GM21619 (cell line): ENCODE data around the gene CXCL13.
"Not testable (repeated sequence)": the region's sequence is repeated elsewhere in the genome, so short reads cannot be mapped to it uniquely, and the experiment has no call there.

Experiments
- ATAC-seq: cut with Tn5 transposase; IDR thresholded peaks from one replicate; pipeline ENCODE4 v1.9.1; 2021; ENCODE audit not compliant: unreplicated experiment

The CXCL13 gene, protein sequence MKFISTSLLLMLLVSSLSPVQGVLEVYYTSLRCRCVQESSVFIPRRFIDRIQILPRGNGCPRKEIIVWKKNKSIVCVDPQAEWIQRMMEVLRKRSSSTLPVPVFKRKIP

GRCh38 chr4:77605210-77605902, at the start of gene CXCL13:
CXCL13 (plus strand) TSS chr4:77605820; CDS start chr4:77605866, 46 bp downstream.
- ATAC-seq = no peak

DNA sequence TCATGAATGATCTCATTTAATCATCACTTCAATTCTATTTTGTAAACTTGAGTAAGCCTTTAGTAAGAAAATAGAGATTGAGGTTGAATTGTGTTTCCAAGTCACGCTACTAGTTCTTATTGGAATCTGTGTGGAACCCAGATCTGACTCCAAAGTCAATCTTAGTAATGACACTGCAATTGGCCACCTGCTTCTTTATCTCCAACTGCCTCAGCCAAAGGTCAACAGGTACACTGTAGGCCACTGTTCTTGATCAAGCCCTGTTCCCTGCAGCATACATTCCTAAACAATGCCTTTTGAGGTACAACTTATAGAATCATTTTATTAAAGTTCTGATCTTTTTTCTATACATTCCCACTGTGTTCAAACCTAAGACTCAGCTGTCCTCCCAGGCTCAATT, 45.5 kb upstream of the CXCL13 start:
- no peak for ATAC-seq

DNA sequence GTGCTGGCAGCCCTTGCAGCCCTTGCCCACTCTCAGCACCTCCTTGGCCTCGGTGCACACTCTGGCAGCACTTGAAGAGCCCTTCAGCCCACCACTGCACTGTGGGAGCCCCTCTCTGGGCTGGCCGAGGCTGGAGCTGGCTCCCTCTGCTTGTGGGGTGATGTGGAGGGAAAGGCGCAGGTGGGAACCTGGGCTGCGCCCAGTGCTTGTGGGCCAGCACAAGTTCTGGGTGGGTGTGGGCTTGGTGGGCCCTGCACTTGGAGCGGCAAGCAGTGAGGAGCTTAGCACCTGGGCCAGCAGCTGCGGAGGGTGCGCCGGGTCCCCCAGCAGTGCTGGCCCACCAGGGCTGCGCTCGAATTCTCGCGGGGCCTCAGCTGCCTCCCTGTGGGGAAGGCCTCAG, 43.9 kb upstream of the CXCL13 start:
- not testable (repeated sequence) for ATAC-seq

DNA sequence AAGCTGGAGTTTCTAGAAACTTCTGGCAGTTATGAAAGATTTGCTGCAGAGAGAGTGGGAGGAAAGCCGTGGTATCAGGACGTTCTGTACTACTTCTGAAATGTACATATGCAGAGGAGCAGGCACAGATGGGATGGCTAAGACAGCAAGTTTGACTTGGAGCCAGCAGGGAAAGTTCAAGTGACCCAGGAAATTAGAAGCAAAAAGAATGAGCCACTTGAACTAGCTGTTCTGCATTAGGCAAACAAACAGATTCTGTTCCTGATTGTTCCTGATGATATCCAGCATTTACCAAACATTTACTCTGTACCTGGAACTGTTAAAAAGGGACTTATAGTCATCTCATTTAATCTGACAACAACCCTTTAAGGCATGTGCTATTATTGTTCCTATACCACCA, 41.4 kb upstream of the CXCL13 start:
- no peak for ATAC-seq

DNA sequence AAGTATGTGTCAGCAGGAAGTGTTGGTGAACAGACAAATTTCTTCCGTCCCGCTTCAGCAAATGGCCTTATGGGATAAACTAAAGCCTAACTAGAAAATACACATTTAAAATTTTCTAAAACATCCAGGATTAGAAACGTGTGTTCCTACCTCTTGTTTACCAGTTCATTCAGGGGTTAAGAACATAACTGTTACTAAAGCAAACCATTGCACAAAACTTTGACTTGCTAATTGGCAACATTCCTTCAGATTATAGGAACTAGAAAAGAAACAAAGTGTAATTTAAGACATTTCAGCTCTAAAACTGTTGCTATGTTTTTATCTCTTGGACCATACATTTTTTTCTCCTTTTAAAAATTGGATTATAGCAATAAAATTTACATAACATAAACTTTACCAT, 39.5 kb upstream of the CXCL13 start:
- no peak for ATAC-seq

GRCh38 chr4:77567549-77567948, 38.1 kb upstream of the CXCL13 start:
- no peak for ATAC-seq

DNA sequence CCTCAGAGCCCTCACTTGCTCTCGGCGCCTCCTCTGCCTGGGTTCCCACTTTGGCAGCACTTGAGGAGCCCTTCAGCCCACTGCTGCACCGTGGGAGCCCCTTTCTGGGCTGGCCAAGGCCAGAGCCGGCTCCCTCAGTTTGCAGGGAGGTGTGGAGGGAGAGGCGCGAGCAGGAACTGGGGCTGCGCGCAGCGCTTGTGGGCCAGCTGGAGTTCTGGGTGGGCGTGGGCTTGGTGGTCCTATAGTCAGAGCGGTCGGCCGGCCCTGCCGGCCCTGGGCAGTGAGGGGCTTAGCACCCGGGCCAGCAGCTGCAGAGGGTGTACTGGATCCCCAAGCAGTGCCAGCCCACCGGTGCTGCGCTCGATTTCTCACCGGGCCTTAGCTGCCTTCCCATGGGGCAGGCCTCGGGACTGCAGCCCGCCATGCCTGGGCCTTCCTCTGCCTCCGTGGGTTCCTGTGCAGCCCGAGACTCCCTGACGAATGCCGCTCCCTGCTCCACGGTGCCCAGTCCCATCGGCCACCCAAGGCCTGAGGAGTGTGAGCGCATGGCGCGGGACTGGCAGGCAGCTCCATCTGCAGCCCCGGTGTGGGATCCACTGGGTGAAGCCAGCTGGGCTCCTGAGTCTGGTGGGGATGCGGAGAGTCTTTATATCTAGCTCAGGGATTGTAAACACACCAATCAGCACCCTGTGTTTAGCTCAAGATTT, 35.0 kb upstream of the CXCL13 start:
- ATAC-seq = not testable (repeated sequence)

GRCh38 chr4:77576351-77576750, 29.3 kb upstream of the CXCL13 start:
- no peak for ATAC-seq

DNA sequence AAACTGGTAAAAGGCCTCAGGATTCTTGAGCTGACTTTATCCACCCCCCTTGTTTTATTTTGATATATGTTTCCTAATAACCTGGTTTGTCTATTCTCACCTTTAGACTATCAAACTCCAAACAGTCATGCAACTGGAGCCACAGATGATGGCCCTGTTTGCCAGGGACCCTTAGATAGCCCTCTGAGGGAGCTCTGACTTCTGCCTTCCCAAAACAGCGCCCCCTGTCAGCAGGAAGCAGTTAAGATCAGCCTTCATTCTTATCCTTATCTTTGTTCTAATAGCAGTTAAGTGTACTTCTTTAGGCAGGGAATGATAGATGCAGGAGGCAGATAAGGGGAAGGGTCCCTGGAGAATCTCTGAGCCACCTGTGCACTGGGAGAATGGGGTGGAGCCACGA, 27.5 kb upstream of the CXCL13 start:
- ATAC-seq = no peak

DNA sequence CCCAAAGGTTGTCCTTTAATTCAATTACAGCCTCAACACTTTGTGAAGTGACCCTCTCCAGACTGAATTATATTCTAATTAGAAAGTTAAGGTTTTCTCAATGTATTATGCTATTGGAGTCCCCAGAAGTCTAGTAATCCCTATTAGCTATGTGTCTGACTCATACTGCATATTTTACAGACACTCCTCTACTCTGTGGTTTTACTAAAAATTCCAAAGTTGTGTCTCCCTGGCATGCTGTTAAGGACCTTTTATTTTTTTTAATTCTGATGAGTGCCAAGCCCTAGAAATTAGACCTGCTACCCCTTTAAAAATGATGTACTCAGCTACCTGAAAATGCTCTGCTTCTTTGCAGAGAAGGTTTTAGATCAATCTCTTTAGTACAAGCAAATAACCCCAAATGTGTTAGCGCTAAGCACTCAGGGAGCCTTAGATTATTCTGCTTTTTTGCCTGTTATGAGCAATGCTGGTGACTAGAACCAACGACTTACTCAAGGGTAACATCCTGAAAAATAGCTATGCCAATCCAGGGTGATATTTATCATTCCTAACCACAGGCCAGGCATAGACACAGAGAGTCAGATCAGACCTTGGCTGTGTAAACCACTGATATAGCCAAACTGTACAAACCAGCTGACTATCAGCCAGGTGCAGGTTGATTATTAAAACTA, 26.1 kb upstream of the CXCL13 start:
- ATAC-seq = no peak

DNA sequence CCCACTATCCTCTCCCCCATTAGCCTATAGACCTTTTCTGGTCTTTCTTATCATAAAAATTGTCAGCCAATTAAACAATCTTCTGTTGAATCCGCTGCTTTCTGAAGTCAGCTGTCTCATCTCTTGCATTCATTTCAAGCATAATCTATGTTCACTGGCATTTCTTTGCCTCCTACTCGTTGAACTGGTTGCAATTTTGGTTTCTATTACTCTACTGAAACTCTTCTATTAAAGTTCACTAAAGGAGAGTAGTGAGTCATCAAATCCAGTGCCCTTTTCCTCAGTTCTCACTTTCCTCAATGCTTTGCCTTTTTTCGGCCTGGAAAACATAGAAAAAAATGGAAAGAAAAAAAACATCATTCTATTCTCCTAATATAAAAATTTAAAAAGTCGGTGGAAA, 23.9 kb upstream of the CXCL13 start:
- peak; percentile 69 for ATAC-seq

- ATAC-seq = no peak
Observed at GRCh38 chr4:77582156-77582555, 23.5 kb upstream of the CXCL13 start.

- ATAC-seq = no peak
Observed at GRCh38 chr4:77582711-77583110, 22.9 kb upstream of the CXCL13 start.

- ATAC-seq = peak; percentile 98
Observed at GRCh38 chr4:77586951-77587383, 18.7 kb upstream of the CXCL13 start.

- ATAC-seq = no peak
Observed at GRCh38 chr4:77590482-77590881, 15.1 kb upstream of the CXCL13 start.

DNA sequence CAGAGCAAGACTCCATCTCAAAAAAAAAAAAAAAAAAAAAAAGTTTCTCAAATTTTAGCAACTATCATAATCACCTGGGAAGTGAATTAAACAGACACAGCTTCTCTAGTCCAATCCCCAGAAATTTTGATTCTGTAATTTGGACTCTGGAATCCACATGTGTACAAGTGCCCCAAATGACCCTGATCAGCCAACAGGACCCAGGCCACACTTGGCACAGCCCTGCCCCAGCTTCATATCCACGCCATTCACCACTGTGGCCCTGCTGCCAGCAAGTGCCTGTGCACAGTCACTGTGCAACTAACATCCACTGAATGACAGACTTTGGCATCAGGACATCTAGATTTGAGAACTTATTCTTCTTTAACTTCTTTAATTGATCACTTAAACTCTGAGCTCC, 14.1 kb upstream of the CXCL13 start:
- no peak for ATAC-seq

GRCh38 chr4:77593101-77593500, 12.5 kb upstream of the CXCL13 start:
- ATAC-seq = no peak

DNA sequence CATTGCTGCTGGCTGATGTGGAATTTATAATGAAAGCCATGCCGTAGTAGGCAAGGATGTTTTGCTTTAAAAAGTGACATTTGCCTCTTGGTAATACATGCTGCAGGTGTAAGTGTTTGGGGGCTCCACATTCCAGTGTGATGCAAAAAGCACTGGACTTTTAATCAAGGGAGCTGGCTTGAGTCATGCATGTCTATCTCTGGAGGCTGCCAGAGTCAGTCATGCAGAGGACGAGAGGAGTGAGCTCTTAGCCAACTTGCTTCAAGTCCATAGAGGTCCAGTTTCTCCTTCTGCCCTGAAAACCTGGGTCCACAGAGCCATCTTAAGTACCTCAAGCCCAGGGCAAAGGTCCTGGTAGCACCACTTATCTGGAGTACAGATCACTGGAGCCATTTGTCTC, 11.6 kb upstream of the CXCL13 start:
- ATAC-seq = no peak

GRCh38 chr4:77595364-77595973, 10.2 kb upstream of the CXCL13 start:
- ATAC-seq = no peak

DNA sequence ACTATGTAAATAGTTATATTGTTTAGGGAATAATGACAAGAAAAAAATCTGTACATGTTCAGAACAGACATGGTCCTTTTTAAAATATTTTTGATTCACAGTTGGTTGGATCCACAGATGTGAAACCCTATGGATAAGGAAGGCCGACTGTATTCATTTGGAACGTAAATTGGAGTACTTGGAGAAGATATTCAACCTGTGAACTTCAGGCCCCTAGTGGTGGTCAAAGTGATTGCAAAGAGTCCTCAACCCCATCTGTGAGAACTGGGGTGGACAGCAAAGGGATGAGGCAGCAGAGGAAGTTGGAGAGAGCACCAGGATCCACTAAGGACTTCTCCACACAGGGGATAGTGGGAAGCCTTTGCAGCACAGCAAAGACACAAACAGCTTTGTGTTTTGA, 6.2 kb upstream of the CXCL13 start:
- ATAC-seq = no peak
